Measurements from ENCODE around the gene CHCHD6. TPM values are rescaled to one million over a fixed set of nuclear protein-coding genes. Genes with fewer than 3 reads are reported as not detected.
A peak's percentile ranks its signal among the peaks of the same experiment; 100 is the strongest.

CHCHD6 gene
- total RNA-seq, 1 donor = 10.9 TPM

- peaks cover 28% of the 10 kb centered on the region for H3K27me3 ChIP-seq (ENCODE audit: insufficient read depth, low read length)
- no peaks in the 10 kb centered on the region for H3K9me3 ChIP-seq (ENCODE audit: low read depth, low read length)
- no peak overlapping the region for H3K4me2 ChIP-seq (ENCODE audit: insufficient read depth, low read length)
- H3K79me2 ChIP-seq (ENCODE audit: insufficient read depth, low read length) = peaks cover 9% of the 10 kb centered on the region
- no peak for TF ChIP-seq CTCF (IDR thresholded peaks at IDR 0.05; ENCODE audit: extremely low read depth, low read depth, low read length)
- H3K4me1 ChIP-seq (ENCODE audit: insufficient read depth, low read length) = peaks cover 3% of the 10 kb centered on the region
- no peak overlapping the region for H3K27ac ChIP-seq (ENCODE audit: low read depth, low read length)
- no peaks in the 10 kb centered on the region for H4K20me1 ChIP-seq (ENCODE audit: insufficient read depth, low read length)
- no peaks in the 10 kb centered on the region for H3K36me3 ChIP-seq (ENCODE audit: insufficient read depth, low read length)
- no peak overlapping the region for H3K4me3 ChIP-seq (ENCODE audit: insufficient read depth, low read length)
- H2AFZ ChIP-seq (ENCODE audit: low read length) = no peak overlapping the region
- DNase-seq (ENCODE audit: insufficient read length, low spot score, missing footprints) = no peak
Measured at GRCh38 chr3:126656371-126657134, 47.5 kb upstream of the CHCHD6 start.

- no peak overlapping the region for H3K4me3 ChIP-seq (ENCODE audit: insufficient read depth, low read length)
- H3K36me3 ChIP-seq (ENCODE audit: insufficient read depth, low read length) = no peaks in the 10 kb centered on the region
- H4K20me1 ChIP-seq (ENCODE audit: insufficient read depth, low read length) = no peaks in the 10 kb centered on the region
- H3K27ac ChIP-seq (ENCODE audit: low read depth, low read length) = no peak overlapping the region
- no peaks in the 10 kb centered on the region for H3K9me3 ChIP-seq (ENCODE audit: low read depth, low read length)
- TF ChIP-seq CTCF (IDR thresholded peaks at IDR 0.05; ENCODE audit: extremely low read depth, low read depth, low read length) = no peak
- H3K79me2 ChIP-seq (ENCODE audit: insufficient read depth, low read length) = peaks cover 6% of the 10 kb centered on the region
- peaks cover 3% of the 10 kb centered on the region for H3K4me1 ChIP-seq (ENCODE audit: insufficient read depth, low read length)
- H3K4me2 ChIP-seq (ENCODE audit: insufficient read depth, low read length) = no peak overlapping the region
- H2AFZ ChIP-seq (ENCODE audit: low read length) = no peak overlapping the region
- H3K27me3 ChIP-seq (ENCODE audit: insufficient read depth, low read length) = peaks cover 42% of the 10 kb centered on the region
- DNase-seq (ENCODE audit: insufficient read length, low spot score, missing footprints) = no peak
Measured at GRCh38 chr3:126657901-126658300, 46.1 kb upstream of the CHCHD6 start.

GRCh38 chr3:126658584-126658983 is 45.5 kb upstream of the CHCHD6 start:
- peaks cover 48% of the 10 kb centered on the region for H3K27me3 ChIP-seq (ENCODE audit: insufficient read depth, low read length)
- no peak for DNase-seq (ENCODE audit: insufficient read length, low spot score, missing footprints)
- H4K20me1 ChIP-seq (ENCODE audit: insufficient read depth, low read length) = no peaks in the 10 kb centered on the region
- H2AFZ ChIP-seq (ENCODE audit: low read length) = no peak overlapping the region
- no peak overlapping the region for H3K27ac ChIP-seq (ENCODE audit: low read depth, low read length)
- peaks cover 2% of the 10 kb centered on the region for H3K79me2 ChIP-seq (ENCODE audit: insufficient read depth, low read length)
- H3K4me1 ChIP-seq (ENCODE audit: insufficient read depth, low read length) = peaks cover 3% of the 10 kb centered on the region
- no peak for TF ChIP-seq CTCF (IDR thresholded peaks at IDR 0.05; ENCODE audit: extremely low read depth, low read depth, low read length)
- no peaks in the 10 kb centered on the region for H3K9me3 ChIP-seq (ENCODE audit: low read depth, low read length)
- no peak overlapping the region for H3K4me2 ChIP-seq (ENCODE audit: insufficient read depth, low read length)
- no peaks in the 10 kb centered on the region for H3K36me3 ChIP-seq (ENCODE audit: insufficient read depth, low read length)
- no peak overlapping the region for H3K4me3 ChIP-seq (ENCODE audit: insufficient read depth, low read length)

GRCh38 chr3:126659915-126660886 is 43.8 kb upstream of the CHCHD6 start:
- no peak overlapping the region for H3K4me3 ChIP-seq (ENCODE audit: insufficient read depth, low read length)
- H3K4me1 ChIP-seq (ENCODE audit: insufficient read depth, low read length) = peaks cover 12% of the 10 kb centered on the region
- H4K20me1 ChIP-seq (ENCODE audit: insufficient read depth, low read length) = no peaks in the 10 kb centered on the region
- DNase-seq (ENCODE audit: insufficient read length, low spot score, missing footprints) = no peak
- no peak overlapping the region for H2AFZ ChIP-seq (ENCODE audit: low read length)
- no peaks in the 10 kb centered on the region for H3K36me3 ChIP-seq (ENCODE audit: insufficient read depth, low read length)
- no peak overlapping the region for H3K27ac ChIP-seq (ENCODE audit: low read depth, low read length)
- H3K79me2 ChIP-seq (ENCODE audit: insufficient read depth, low read length) = no peaks in the 10 kb centered on the region
- no peak overlapping the region for H3K4me2 ChIP-seq (ENCODE audit: insufficient read depth, low read length)
- peak; percentile 36 for TF ChIP-seq CTCF (IDR thresholded peaks at IDR 0.05; ENCODE audit: extremely low read depth, low read depth, low read length)
- H3K27me3 ChIP-seq (ENCODE audit: insufficient read depth, low read length) = peaks cover 51% of the 10 kb centered on the region
- no peaks in the 10 kb centered on the region for H3K9me3 ChIP-seq (ENCODE audit: low read depth, low read length)
